ENCODE results near the gene FAIM2. TPM values are rescaled to one million over a fixed set of nuclear protein-coding genes. Genes with fewer than 3 reads are reported as not detected.

Gene FAIM2
- total and polyA plus RNA-seq, 2 donors (not counting 3 experiments of a cell fraction or from before 2014, with no cell fraction given) = 0.01 TPM; not detected in 1

DNA sequence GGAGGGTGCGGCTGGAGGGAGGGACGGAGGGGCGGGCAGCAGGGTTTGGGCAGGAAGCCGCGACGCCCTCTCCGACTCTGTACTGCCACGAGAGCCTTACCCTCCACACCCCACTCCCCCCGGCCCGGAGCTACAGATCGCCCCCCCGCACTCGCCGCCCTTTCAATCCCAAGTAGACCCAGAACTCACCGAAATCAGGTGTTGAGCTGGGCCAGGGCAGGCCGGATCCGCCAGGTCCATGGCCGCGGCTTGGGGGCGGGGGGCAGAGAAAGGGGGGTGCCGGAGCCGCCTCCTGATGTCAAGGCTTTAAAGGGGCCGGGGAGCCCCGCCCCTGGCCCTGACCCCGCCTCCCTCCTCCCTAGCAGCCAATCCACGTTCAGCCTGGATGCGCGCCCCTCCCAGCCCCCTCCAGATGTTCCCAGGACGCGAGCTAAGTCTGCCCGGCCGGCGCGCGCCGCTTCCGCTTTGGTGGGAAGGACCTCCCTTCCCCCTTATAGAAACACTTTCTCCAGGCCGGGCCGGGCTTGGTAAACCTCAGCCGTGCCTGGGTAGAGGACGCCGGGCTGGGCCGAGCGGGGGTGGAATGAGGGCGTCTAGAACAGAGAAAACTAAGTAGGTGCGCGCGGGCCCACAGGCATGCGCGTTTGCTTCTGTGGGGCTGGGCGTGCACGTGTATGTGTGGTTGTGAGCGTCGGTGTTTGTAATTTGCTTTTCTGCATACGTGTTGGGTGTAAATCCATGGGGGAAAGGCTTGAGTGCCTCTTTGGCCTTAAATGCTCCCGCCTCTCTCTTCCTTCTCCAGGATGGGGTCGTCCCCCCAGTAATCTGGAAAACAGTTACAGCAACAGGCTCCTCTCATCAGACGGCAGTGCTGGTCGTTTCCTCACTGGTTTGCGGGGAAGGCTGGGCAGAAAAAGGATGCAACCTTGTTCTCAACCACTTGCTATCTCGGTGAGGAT is 75.3 kb downstream of the FAIM2 start, which contains the start of gene NCKAP5L:
NCKAP5L (minus strand) TSS at position 281 of the 959 bp plus-strand sequence. CDS start 24,369 bp downstream, outside the sequence.
- Histone ChIP-seq H4K20me1 (replicated peaks; ENCODE audit: control insufficient read depth, extremely low read depth, insufficient read depth, low read length) (no peaks in the 10 kb centered on the region), H3K9ac (replicated peaks; ENCODE audit: extremely low read depth, insufficient read depth, low read length) (peak within 1 kb of the TSS; percentile 69), H3K79me2 (ENCODE audit: control insufficient read depth, insufficient read depth, low read length) (peaks cover 42% of the 10 kb centered on the region), H3K4me3 (replicated peaks in 1 of 3; ENCODE audit: insufficient read depth in 1 of 3, low read depth in 1 of 3, low read length in 3 of 3) (peak within 1 kb of the TSS; percentile 58 to 76 (median 72)), H3K4me2 (ENCODE audit: insufficient read depth, low read length) (peak within 1 kb of the TSS; percentile 81), H3K36me3 (ENCODE audit: control insufficient read depth in 2 of 2, extremely low read depth in 1 of 2, insufficient read depth in 2 of 2, low read length in 2 of 2) (peaks cover 0 to 4% of the 10 kb centered on the region in 2 experiments), H2AFZ (ENCODE audit: low read depth, low read length) (peak within 1 kb of the TSS; percentile 94), H3K9me3 (replicated peaks; ENCODE audit: control insufficient read depth, insufficient read depth, low read length) (no peaks in the 10 kb centered on the region), H3K27me3 (ENCODE audit: control insufficient read depth in 2 of 2, insufficient read depth in 2 of 2, low read length in 2 of 2) (no peaks in the 10 kb centered on the region), H3K27ac (ENCODE audit: insufficient read depth, low read depth, low read length) (peak within 1 kb of the TSS; percentile 52), H3K9me1 (replicated peaks; ENCODE audit: control insufficient read depth, extremely low read depth, insufficient read depth, low read length) (no peaks in the 10 kb centered on the region), H3K4me1 (ENCODE audit: control insufficient read depth, extremely low read depth, insufficient read depth, low read length) (peaks cover 35% of the 10 kb centered on the region)
- intact Hi-C loops (cut with micrococcal nuclease) (loop anchor here (1.0 to 5.0 kb wide), 3 partner anchors 11 to 191 kb away; no protein-coding TSS in a partner anchor), dilution Hi-C loops (cut with MboI; ENCODE audit: extremely low pct_ligation_motif_present, low sequenced_read_pairs) (no loop called here)
- CTCF ChIA-PET = interaction anchor here (0.6 to 6.1 kb wide), 11 partner anchors 9 to 117 kb away, joined by 3 to 53 read pairs (median 3); partner anchors contain the start of gene TMBIM6
- DNase-seq (ENCODE audit: low read depth, low spot score) = peak; percentile 97
- TF ChIP-seq POLR2A (IDR thresholded peaks at IDR 0.05; ENCODE audit: low read depth, low read length) = peak; percentile 75
- peak; percentile 82 for TF ChIP-seq POLR2AphosphoS5 (IDR thresholded peaks at IDR 0.05; ENCODE audit: insufficient read depth, low read depth, low read length)
- no peak for TF ChIP-seq EZH2 (IDR thresholded peaks at IDR 0.05; ENCODE audit: borderline replicate concordance, low read depth, low read length, severe bottlenecking)
- TF ChIP-seq, protein P1, sequence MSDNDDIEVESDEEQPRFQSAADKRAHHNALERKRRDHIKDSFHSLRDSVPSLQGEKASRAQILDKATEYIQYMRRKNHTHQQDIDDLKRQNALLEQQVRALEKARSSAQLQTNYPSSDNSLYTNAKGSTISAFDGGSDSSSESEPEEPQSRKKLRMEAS (IDR thresholded peaks at IDR 0.05; ENCODE audit: insufficient read depth, insufficient read length) = peak; percentile 18
- peak; percentile 98 for FAIRE-seq
- BruUV-seq (replicated peaks) = TSS peak; percentile 58
- POLR2A ChIA-PET = interaction anchor here (0.6 to 1.6 kb wide), 13 partner anchors 9 to 137 kb away, joined by 3 to 10 read pairs (median 6); partner anchors contain the start of genes BCDIN3D and TMBIM6
